GM18519 (cell line): ENCODE results near the gene ARL5B.

Source experiments
- ATAC-seq: cut with Tn5 transposase; IDR thresholded peaks from one replicate; pipeline ENCODE4 v1.9.1; 2021; ENCODE audit warnings: mild to moderate bottlenecking, moderate library complexity; ENCODE audit not compliant: unreplicated experiment, low FRiP score

ARL5B gene

GRCh38 chr10:18699849-18700840, 40.9 kb downstream of the ARL5B start:
- no peak for ATAC-seq

GRCh38 chr10:18703521-18703920, 44.3 kb downstream of the ARL5B start:
- ATAC-seq, result no peak

- no peak for ATAC-seq
Observed at GRCh38 chr10:18710201-18710653, 51.0 kb downstream of the ARL5B start.

GRCh38 chr10:18713077-18713476, 53.8 kb downstream of the ARL5B start:
- no peak for ATAC-seq

- ATAC-seq, result no peak
Observed at GRCh38 chr10:18718991-18719390, 59.8 kb downstream of the ARL5B start.

- no peak for ATAC-seq
Observed at GRCh38 chr10:18719811-18720210, 60.6 kb downstream of the ARL5B start.

GRCh38 chr10:18721067-18721466, 61.8 kb downstream of the ARL5B start:
- ATAC-seq, result no peak

GRCh38 chr10:18723801-18724200, 64.6 kb downstream of the ARL5B start:
- no peak for ATAC-seq
